Tibial nerve (tissue), 4 donors: ENCODE results near the gene DNAJC22.
A peak's percentile ranks its signal among the peaks of the same experiment; 100 is the strongest.

Experiments used
- CTCF ChIP-seq, 5 experiments: fragments of 200-600 bp in 3 of 5; fragments of 450-650 bp in 2 of 5; sonication (generic) in 3 of 5; IDR thresholded peaks; one replicate each; pipeline ENCODE4 v1.5.1; 2016 to 2019; ENCODE audit warnings: antibody characterized with exemption in 5 of 5, mild to moderate bottlenecking in 3 of 5, moderate library complexity in 2 of 5
- EP300 ChIP-seq, 2 donors: sonication (generic); formaldehyde crosslinking; IDR thresholded peaks; one replicate each; pipeline ENCODE4 v1.6.1; 2017; ENCODE audit warnings: antibody characterized with exemption in 2 of 2, mild to moderate bottlenecking in 1 of 2
- POLR2A ChIP-seq, 2 donors: fragments of 450-650 bp; IDR thresholded peaks; one replicate each; pipeline ENCODE4 v1.6.1; 2017; ENCODE audit warnings: antibody characterized with exemption in 2 of 2, mild to moderate bottlenecking in 2 of 2, moderate library complexity in 2 of 2

DNA sequence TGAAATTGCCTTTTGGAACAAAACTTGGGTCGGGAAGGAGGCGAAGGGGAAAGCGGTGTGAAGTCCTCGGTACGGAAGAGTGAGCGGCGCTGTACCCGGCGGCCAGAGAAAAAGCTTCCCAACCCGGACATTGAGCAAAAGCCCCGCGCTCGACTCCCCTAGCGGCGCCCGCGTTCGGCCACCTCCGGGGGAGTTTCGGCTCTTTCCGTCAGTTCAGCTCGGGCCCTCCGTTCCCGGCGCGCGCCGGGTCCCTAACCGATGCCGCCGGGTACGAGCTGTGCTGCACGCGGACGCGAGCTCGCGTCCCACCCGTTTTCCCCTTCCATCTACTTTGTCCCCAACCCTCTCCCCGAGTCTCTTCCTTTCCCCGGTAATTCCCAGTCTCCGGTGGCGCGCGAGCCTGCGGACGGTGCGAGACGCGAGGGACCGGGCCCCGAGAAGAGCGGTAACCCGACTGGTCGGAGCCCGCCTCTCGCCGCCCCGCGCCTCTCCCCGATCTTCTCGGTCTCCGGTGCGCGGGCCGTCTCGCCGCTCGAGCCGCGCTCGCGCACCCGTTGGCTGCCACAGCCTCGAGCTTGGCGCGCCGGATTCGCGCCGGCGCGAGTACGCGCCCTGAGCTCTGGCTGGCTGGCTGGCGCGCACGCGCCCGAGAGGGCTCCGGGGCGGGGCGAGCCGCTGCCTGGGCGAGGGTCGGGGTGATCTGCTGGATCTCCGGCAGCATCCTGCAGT lies 20.1 kb downstream of the DNAJC22 start:
- peak in 4 of 5 experiments; percentile 30 to 60 (median 38) for TF ChIP-seq CTCF (IDR thresholded peaks at IDR 0.05)
- peak in 1 of 2 donors; percentile 5 for TF ChIP-seq EP300 (IDR thresholded peaks at IDR 0.05)
- peak; percentile 21 to 50 for TF ChIP-seq POLR2A (IDR thresholded peaks at IDR 0.05)
